HFF-Myc (cell line): ENCODE measurements around the gene PRSS21.

Experiments used
- DNase-seq: peaks from one replicate; pipeline ENCODE4 v3.0.0-alpha.2; 2011; ENCODE audit warnings: low read depth; ENCODE audit errors: extremely low read depth
- H3K4me3 ChIP-seq: replicated peaks from 2 replicates; pipeline ENCODE4 v1.5.1; 2011; ENCODE audit warnings: low read depth, mild to moderate bottlenecking, control low read depth, low read length
- CTCF ChIP-seq: IDR thresholded peaks from 2 replicates; pipeline ENCODE4 v1.5.1; 2012; ENCODE audit warnings: mild to moderate bottlenecking, low read depth, low read length, control low read depth; ENCODE audit errors: missing control alignments

Gene PRSS21

GRCh38 chr16:2819939-2820835 lies 3.1 kb downstream of the PRSS21 start:
- TF ChIP-seq CTCF: no peak
- DNase-seq: no peak

DNA sequence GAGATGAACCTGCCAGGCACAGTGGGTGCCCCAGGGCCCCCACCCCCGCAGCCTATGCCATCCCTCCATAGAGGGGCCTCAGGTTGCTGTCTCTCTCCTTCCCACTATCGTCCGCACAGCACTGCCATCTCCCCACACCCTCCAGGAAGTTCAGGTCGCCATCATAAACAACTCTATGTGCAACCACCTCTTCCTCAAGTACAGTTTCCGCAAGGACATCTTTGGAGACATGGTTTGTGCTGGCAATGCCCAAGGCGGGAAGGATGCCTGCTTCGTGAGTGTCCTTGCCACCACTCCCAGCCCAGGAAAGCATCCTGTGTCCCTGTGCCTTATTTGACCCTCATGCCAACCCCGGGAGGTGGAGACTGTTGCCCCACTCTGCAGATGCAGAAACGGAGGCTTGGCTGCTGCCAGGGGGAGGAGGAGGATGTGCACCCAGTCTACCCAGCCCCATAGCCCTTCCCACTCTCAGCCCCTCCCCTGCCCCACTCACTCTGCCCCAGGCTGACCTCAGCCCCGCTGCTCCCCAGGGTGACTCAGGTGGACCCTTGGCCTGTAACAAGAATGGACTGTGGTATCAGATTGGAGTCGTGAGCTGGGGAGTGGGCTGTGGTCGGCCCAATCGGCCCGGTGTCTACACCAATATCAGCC lies 3.9 kb downstream of the PRSS21 start:
- no peak for DNase-seq
- no peak for TF ChIP-seq CTCF
- no peak overlapping the region for H3K4me3 ChIP-seq

More at GRCh38 chr16:2819939-2820835, 3.1 kb downstream of the PRSS21 start:
- no peak overlapping the region for H3K4me3 ChIP-seq

- H3K4me3 ChIP-seq: no peak overlapping the region
- TF ChIP-seq CTCF: no peak
- DNase-seq: no peak
Observed at GRCh38 chr16:2821487-2822157, 4.6 kb downstream of the PRSS21 start.

- no peak for TF ChIP-seq CTCF
- no peak for DNase-seq
- H3K4me3 ChIP-seq: no peak overlapping the region
Observed at GRCh38 chr16:2822158-2822495, 5.1 kb downstream of the PRSS21 start.

DNA sequence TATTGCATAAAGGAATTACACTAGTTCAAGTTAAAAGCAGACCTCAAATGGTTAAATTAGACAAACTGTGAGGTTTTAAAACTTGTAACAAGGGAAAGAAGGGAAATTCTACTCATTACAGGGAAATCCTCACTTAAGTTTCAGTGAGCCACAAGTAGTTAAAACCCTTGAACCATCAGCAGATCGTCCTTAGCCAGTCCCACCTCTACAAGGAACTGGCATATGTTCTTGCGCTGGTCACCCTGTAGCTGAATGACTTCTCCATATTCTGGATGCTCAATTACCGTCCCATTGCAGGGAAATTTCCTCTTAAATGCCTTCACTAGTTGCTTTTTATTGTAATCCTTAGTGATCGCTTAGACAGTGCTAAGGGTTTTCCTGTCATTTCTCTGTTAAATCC lies 5.5 kb downstream of the PRSS21 start:
- no peak for DNase-seq
- H3K4me3 ChIP-seq: no peak overlapping the region
- no peak for TF ChIP-seq CTCF

DNA sequence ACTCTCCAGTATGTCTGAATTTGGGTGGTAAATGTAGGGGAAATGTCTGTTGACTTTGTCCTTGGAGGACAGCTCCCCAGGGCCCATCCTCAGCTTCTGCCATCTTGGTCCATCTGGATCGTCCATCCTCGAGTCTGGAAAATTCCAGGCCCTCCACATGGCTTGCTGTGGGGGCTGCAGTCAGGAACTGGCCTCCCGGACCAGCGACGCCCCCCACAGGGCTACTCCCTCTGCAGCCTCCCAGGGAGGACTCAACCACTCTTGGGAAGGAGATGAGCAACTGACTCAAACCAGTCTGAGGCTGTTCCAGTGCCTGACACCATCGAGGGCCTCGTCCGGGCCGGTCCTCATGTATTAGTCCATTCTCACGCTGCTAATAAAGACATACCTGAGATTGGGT lies 7.6 kb downstream of the PRSS21 start:
- no peak for DNase-seq
- TF ChIP-seq CTCF: no peak

More for the DNA sequence above, 7.6 kb downstream of the PRSS21 start:
- no peak overlapping the region for H3K4me3 ChIP-seq
